PFSK-1 (cell line): Measurements from ENCODE around the gene SLC2A13.

ENCODE experiments used
- FOXP2 ChIP-seq: optimal IDR thresholded peaks from 2 replicates; pipeline ENCODE3; 2011; ENCODE audit warnings: borderline replicate concordance, control low read depth, inconsistent platforms; ENCODE audit not compliant: insufficient read depth; ENCODE audit errors: extremely low read length, extremely low read depth
- POLR2AphosphoS5 ChIP-seq: IDR thresholded peaks from 2 replicates; pipeline ENCODE4 v1.6.1; 2012; ENCODE audit warnings: low read depth, mild to moderate bottlenecking, control low read depth, low read length, moderate library complexity
- SIN3A ChIP-seq: IDR thresholded peaks from 2 replicates; pipeline ENCODE4 v1.6.1; 2012; ENCODE audit warnings: mild to moderate bottlenecking, low read length, moderate library complexity, borderline replicate concordance; ENCODE audit not compliant: insufficient read depth
- TAF1 ChIP-seq: IDR thresholded peaks from 2 replicates; pipeline ENCODE4 v1.6.1; 2012; ENCODE audit warnings: low read length, control low read depth, borderline replicate concordance; ENCODE audit not compliant: insufficient read depth

GRCh38 chr12:40034712-40035111, 71.2 kb downstream of the SLC2A13 start:
- TF ChIP-seq POLR2AphosphoS5 (no peak), SIN3A (no peak), TAF1 (no peak), FOXP2 (no peak)
